ENCODE results near the gene WRNIP1. TPM values are rescaled to one million over a fixed set of nuclear protein-coding genes. Genes with fewer than 3 reads are reported as not detected.

WRNIP1 gene
- total RNA-seq, 4 donors from 2014 or later, result 34.1 to 50.5 (median 41.7) TPM

DNA sequence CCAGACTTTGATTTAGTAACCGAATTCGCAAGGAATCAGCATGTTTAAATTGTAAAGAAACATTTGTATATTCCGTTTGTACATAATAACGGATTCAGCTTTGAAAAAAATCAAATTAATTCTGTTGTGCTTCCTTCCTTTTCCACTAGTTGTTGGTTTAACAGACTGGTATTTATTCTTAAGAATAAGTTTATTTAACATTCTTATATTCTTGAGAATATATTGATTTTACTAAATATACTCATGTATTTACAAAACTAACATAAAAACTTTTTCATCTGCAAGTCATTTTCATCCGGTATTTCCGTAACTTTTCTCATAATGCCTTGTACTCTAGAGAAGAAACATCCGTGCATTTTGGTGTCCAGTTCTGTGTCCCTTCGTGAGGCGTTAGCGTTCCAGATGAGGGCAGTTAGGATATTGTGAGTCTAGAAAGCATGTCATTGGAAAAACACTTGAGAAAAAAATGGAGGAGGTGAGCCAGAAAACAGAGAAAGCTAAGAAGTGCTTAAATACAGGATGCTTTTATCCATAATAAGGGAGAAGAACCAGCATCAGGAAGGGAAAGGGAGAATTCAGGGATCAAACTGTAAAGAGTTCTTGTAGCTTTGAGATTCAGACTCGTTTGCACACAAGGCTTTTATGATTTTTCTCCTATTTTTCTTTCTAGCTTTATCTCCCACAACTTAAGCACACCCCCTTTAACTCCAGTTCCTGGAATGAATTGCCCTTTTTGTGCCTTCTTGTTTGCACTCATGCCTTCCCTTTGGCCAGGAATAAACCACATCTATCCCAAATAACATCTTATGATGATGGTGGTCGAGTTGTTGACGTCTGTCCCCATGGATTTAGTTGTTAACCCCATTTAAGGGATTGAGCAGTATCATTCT, 1.8 kb downstream of the WRNIP1 start:
- DNase-seq, result no peak
- TF ChIP-seq, protein P1, sequence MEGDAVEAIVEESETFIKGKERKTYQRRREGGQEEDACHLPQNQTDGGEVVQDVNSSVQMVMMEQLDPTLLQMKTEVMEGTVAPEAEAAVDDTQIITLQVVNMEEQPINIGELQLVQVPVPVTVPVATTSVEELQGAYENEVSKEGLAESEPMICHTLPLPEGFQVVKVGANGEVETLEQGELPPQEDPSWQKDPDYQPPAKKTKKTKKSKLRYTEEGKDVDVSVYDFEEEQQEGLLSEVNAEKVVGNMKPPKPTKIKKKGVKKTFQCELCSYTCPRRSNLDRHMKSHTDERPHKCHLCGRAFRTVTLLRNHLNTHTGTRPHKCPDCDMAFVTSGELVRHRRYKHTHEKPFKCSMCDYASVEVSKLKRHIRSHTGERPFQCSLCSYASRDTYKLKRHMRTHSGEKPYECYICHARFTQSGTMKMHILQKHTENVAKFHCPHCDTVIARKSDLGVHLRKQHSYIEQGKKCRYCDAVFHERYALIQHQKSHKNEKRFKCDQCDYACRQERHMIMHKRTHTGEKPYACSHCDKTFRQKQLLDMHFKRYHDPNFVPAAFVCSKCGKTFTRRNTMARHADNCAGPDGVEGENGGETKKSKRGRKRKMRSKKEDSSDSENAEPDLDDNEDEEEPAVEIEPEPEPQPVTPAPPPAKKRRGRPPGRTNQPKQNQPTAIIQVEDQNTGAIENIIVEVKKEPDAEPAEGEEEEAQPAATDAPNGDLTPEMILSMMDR (IDR thresholded peaks at IDR 0.05), result no peak
- TF ChIP-seq POLR2A (IDR thresholded peaks at IDR 0.05), result no peak
- peaks cover 0 to 4% of the 10 kb centered on the region in 2 donors for H3K4me1 ChIP-seq
- H3K36me3 ChIP-seq, result no peaks in the 10 kb centered on the region
- no peaks in the 10 kb centered on the region for H3K9me3 ChIP-seq
- intact Hi-C loops (cut with DNase I; ENCODE audit: low total_unique reads), result no loop called here
- H3K4me3 ChIP-seq, result peak overlapping the region; percentile 76 to 77
- H3K27ac ChIP-seq, result peak overlapping the region in 1 of 2 donors; percentile 93
- no peaks in the 10 kb centered on the region for H3K27me3 ChIP-seq

DNA sequence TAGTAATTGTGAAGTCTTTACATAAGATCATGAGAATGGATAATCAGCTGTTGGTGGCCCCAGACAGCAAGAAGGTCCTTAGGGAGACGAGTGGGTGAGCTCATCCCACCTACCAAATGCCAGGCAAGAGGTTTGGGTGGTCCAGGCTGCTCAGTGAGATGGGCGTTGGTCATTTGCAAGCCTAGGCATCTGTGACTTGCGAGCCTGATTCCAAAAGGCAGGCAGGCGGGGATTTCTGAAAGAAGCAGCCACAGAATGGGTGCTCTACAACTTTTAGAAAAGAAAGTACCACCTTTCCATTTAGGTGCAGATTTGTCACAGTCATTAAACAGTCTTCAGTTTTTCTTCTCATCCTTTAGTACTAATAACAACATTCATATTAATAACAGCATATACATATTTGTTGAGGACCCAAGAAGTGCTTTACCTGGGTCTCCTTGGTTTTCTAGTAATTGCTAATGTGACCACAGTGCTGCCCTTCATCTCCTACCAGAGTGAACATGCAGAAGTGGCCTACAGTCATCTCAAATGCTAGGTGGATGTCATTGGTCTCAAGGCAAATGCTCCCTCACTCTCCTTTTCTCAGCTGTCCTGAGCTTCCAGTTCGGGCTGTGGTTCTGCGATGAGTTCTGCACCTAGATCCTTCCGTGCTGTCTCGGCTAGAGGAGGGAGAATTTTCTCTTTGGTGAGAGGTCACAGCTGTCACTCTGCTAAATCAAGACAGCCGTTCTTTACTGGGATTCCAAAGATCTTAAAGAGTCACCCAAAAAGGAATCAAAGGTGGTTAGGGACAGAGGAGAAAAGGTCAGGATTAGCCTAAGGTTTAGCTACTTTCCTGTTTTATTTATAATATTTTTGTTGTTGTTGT, 2.7 kb downstream of the WRNIP1 start:
- intact Hi-C loops (cut with DNase I; ENCODE audit: low total_unique reads), result no loop called here
- H3K36me3 ChIP-seq, result no peaks in the 10 kb centered on the region
- no peaks in the 10 kb centered on the region for H3K9me3 ChIP-seq
- H3K27me3 ChIP-seq, result no peaks in the 10 kb centered on the region
- peaks cover 0 to 4% of the 10 kb centered on the region in 2 donors for H3K4me1 ChIP-seq
- peak overlapping the region; percentile 76 to 77 for H3K4me3 ChIP-seq
- H3K27ac ChIP-seq, result no peak overlapping the region
- DNase-seq, result no peak
- TF ChIP-seq, protein P1 (IDR thresholded peaks at IDR 0.05), result no peak
- TF ChIP-seq POLR2A (IDR thresholded peaks at IDR 0.05), result no peak

DNA sequence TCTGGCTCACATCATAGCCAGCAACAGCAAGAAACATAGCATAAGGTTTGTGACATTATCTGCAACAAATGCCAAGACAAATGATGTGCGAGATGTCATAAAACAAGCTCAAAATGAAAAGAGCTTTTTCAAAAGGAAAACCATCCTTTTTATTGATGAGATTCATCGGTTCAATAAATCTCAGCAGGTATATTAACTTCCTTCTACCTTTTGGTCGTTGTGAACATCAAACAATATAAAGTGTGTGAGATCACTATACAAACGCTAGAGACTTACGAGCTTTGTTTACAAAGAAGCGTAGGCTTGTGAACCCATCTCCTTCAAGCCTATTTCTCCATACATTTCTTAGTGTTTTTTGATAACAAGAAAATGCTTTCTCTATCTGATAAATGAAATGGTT, 3.5 kb downstream of the WRNIP1 start:
- no peak for TF ChIP-seq POLR2A (IDR thresholded peaks at IDR 0.05)
- TF ChIP-seq, protein P1 (IDR thresholded peaks at IDR 0.05), result no peak
- Histone ChIP-seq H3K36me3 (no peaks in the 10 kb centered on the region), H3K27me3 (no peaks in the 10 kb centered on the region), H3K9me3 (no peaks in the 10 kb centered on the region), H3K4me1 (peaks cover 0 to 4% of the 10 kb centered on the region in 2 donors), H3K27ac (no peak overlapping the region), H3K4me3 (no peak overlapping the region)
- DNase-seq, result no peak
- intact Hi-C loops (cut with DNase I; ENCODE audit: low total_unique reads), result no loop called here

DNA sequence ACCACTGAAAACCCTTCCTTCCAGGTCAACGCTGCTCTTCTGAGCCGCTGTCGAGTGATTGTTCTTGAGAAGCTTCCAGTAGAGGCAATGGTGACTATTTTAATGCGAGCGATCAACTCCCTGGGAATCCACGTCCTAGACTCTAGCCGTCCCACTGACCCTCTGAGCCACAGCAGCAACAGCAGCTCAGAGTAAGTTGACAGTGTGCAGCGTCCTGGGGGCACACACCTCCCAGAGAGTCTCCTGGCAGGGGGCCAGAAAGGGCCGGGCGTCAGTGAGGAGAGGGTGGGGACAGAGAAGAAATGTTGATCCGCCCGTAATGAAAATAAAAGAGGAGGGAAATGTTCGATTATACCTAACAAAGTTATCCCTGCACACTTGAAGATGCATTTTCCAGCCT, 5.0 kb downstream of the WRNIP1 start:
- intact Hi-C loops (cut with DNase I; ENCODE audit: low total_unique reads), result no loop called here

More for the DNA sequence above, 5.0 kb downstream of the WRNIP1 start:
- Histone ChIP-seq H3K36me3 (no peaks in the 10 kb centered on the region), H3K4me1 (peaks cover 0 to 4% of the 10 kb centered on the region in 2 donors), H3K9me3 (no peaks in the 10 kb centered on the region), H3K4me3 (no peak overlapping the region), H3K27me3 (no peaks in the 10 kb centered on the region), H3K27ac (no peak overlapping the region)
- no peak for DNase-seq
- TF ChIP-seq POLR2A (IDR thresholded peaks at IDR 0.05), result no peak
- TF ChIP-seq, protein P1 (IDR thresholded peaks at IDR 0.05), result no peak

Measured in uterus (tissue), 4 donors.